Measurements from ENCODE around the gene SLC29A1. TPM values are rescaled to one million over a fixed set of nuclear protein-coding genes. Genes with fewer than 3 reads are reported as not detected.

The SLC29A1 gene
- total RNA-seq, 4 donors from 2014 or later, result 51.4 to 83.1 (median 63.8) TPM

GRCh38 chr6:44267252-44267651, 43.9 kb downstream of the SLC29A1 start:
- no peak overlapping the region for H3K27ac ChIP-seq
- peaks cover 2 to 46% (median 25%) of the 10 kb centered on the region in 4 donors for H3K4me1 ChIP-seq
- H3K36me3 ChIP-seq, result no peaks in the 10 kb centered on the region
- no peak for DNase-seq (ENCODE audit: low spot score in 2 of 2)
- peaks cover 0 to 41% of the 10 kb centered on the region in 2 donors for H3K27me3 ChIP-seq
- WGBS, 2 donors, result 62 to 65% methylated on average over 10 of the region's 10 CpGs
- TF ChIP-seq POLR2A (IDR thresholded peaks at IDR 0.05) (no peak), CTCF (IDR thresholded peaks at IDR 0.05) (no peak), EP300 (IDR thresholded peaks at IDR 0.05) (no peak)
- no peak overlapping the region for H3K4me3 ChIP-seq
- no peaks in the 10 kb centered on the region for H3K9me3 ChIP-seq

- Histone ChIP-seq H3K4me3 (no peak overlapping the region), H3K9me3 (no peaks in the 10 kb centered on the region), H3K27me3 (peaks cover 0 to 50% of the 10 kb centered on the region in 2 donors), H3K4me1 (peaks cover 2 to 37% (median 16%) of the 10 kb centered on the region in 4 donors), H3K36me3 (no peaks in the 10 kb centered on the region), H3K27ac (no peak overlapping the region)
- 20 to 21% methylated on average over 5 of the region's 5 CpGs for WGBS, 2 donors
- peak; percentile 78 to 96 (median 84) for TF ChIP-seq CTCF (IDR thresholded peaks at IDR 0.05)
- TF ChIP-seq POLR2A (IDR thresholded peaks at IDR 0.05), result no peak
- peak in 1 of 2 donors; percentile 64 for DNase-seq (ENCODE audit: low spot score in 2 of 2)
Observed at GRCh38 chr6:44268095-44268628, 44.8 kb downstream of the SLC29A1 start.

GRCh38 chr6:44269178-44269920, 46.0 kb downstream of the SLC29A1 start:
- no peak for DNase-seq (ENCODE audit: low spot score in 2 of 2)
- no peaks in the 10 kb centered on the region for H3K36me3 ChIP-seq
- peaks cover 0 to 25% (median 4%) of the 10 kb centered on the region in 4 donors for H3K4me1 ChIP-seq
- WGBS, 2 donors, result 63 to 87% methylated on average over 1 of the region's 1 CpG
- no peak for TF ChIP-seq POLR2A (IDR thresholded peaks at IDR 0.05)
- no peak for TF ChIP-seq EP300 (IDR thresholded peaks at IDR 0.05)
- TF ChIP-seq CTCF (IDR thresholded peaks at IDR 0.05), result no peak
- no peak overlapping the region for H3K4me3 ChIP-seq
- no peak overlapping the region for H3K27ac ChIP-seq
- H3K9me3 ChIP-seq, result no peaks in the 10 kb centered on the region
- peaks cover 0 to 62% of the 10 kb centered on the region in 2 donors for H3K27me3 ChIP-seq

GRCh38 chr6:44269921-44270525, 46.6 kb downstream of the SLC29A1 start, which contains the start of gene TMEM151B:
TMEM151B (plus strand) TSS chr6:44270450; CDS start chr6:44270743, 293 bp downstream.
- DNase-seq (ENCODE audit: low spot score in 2 of 2), result no peak
- 18 to 31% methylated on average over 10 to 26 of the region's 29 CpGs for WGBS, 2 donors
- H3K4me3 ChIP-seq, result peak within 1 kb of the TSS in 3 of 4 donors; percentile 16 to 49 (median 29)
- TF ChIP-seq CTCF (IDR thresholded peaks at IDR 0.05) (no peak), POLR2A (IDR thresholded peaks at IDR 0.05) (no peak), EP300 (IDR thresholded peaks at IDR 0.05) (no peak)
- no peaks in the 10 kb centered on the region for H3K9me3 ChIP-seq
- peaks cover 0 to 68% of the 10 kb centered on the region in 2 donors for H3K27me3 ChIP-seq
- no peak within 1 kb of the TSS for H3K27ac ChIP-seq
- H3K36me3 ChIP-seq, result no peaks in the 10 kb centered on the region
- peaks cover 0 to 19% (median 0%) of the 10 kb centered on the region in 4 donors for H3K4me1 ChIP-seq
